ENCODE results near the gene LMO7.

The LMO7 gene

GRCh38 chr13:75860935-75861334 is 224.8 kb downstream of the LMO7 start:
- no peak for DNase-seq

- no peak for DNase-seq
Measured at GRCh38 chr13:75861786-75862185, 225.7 kb downstream of the LMO7 start.

DNA sequence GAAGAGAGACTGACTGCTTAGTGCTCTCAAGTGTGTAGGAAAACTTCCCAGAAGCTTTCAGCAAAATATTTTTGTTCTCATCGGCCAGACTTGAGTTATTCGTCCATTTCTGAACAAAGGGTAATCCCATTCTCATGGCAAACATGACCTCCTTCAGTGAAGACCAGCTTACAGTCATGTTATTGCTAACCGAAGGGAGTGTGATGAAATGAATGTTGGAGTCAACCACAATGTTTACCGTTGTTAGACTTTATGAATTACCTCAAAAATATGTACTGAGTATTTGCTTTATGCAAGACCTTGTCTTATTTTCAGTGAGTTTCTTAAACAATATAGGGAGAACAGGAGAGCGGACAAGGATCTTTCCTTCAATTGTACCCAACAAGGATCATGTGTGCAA is 228.6 kb downstream of the LMO7 start:
- no peak for DNase-seq

DNA sequence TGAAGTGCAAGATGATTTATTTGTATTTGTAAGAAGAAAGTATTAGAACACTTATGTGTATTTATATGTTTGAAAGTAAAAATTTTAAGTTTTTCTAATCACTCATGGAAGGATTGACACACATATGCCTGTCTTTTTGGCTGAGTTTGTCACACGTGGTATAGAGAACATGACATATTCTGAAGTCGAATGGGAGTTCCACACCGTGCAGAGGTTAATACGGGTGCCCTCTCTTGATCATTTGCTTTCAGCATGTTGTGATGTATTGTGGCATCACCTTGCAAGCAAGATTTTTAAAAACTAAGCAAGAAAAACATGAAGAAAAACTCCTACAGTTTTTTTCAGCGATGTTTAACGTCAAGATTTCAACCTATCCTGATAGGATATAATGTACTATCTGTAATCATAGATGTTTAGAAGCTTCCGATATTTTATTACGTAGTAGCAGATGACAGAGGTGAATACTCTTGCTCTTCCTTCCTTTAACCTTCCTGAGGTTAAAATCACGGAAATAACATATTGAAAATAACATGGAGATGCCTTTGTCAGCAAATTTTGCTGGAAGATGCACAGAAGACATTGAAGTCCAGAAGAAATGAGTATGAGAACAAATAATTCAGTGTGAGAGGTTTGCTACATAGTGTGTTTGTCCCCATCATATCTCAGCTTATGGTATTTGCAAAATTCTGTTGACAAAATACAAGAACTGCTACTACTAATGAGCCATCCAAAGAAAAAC is 231.4 kb downstream of the LMO7 start:
- DNase-seq: no peak

- DNase-seq: no peak
Measured at GRCh38 chr13:75869981-75870380, 233.9 kb downstream of the LMO7 start.

DNA sequence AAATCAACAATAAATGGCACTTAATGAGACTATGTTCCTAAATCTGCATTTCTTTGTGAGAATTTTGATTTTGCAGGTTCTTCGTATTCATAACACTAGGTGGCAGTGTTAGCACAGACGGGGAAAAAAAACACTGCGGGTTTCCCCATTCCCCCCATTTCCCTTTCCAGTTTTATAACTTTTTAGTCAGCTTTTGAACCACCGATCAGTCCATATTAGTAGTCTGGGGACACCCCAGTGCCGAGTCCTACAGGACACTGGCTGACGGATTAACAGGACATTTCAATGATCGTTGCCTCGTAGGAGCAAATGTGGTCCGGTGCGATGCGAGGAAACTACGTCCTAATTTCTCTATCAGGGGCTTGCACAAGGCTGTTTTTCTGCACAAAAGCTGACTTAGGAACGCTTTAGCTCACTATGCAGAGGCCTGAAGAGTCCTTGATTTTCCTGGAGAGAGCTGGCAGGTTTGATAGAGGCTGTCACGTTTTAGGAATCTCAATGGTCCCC is 234.3 kb downstream of the LMO7 start:
- peak in 1 of 2 experiments; percentile 10 for DNase-seq

DNA sequence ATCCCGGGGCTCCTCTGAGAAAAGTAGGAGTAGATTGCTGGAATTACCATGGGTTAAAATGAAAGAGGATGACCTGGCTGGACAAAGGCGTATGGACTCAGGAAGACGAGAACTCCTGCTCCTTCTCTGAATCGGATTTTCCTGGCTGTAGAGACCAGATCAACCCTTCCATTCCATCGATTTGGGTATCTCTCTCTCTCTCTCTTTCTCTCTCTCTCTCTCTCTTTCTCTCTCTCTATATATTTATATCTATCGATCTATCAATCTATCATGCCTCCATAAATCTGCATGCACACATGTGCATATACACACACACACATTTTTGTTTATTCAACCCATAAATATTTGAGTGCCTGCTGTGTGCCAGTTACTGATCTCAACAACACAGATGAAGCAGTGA is 234.9 kb downstream of the LMO7 start:
- DNase-seq: no peak

DNA sequence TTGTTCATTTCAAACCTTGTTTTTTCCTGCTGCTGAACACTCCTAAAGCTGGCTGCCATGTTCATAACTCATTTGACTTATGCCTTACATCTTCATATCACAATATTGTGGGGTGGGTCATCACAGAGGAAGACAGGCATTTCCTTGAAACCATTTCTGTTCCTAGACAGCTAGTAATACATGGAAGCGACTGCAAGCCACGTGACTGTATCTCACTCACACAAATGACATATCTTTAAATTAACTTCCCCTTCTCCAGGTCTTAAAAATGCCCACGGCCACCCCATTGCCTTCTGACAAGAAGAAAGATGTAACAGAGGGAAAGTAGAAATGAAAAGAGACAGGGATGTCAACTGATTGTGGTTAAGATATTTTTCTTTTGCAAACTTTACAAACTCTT is 236.8 kb downstream of the LMO7 start:
- DNase-seq: no peak

DNA sequence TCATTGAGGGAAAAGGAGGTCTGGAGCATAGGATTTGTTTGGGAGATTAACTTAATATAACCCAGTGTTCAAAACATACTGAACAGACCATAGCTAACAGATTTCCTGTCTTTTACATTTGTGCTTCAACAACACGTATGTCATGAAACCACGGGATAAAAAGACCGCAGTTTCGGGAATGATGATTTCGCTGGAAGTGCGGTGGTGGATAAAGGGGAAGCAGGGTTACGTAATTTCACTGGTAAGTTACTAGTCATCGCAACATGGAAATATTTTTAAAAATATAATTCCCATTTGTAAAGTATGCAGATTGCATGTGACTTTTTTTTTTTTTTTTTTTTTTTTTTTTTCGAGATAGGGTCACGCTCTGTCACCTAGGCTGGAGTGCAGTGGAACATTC is 237.4 kb downstream of the LMO7 start:
- DNase-seq: no peak

DNA sequence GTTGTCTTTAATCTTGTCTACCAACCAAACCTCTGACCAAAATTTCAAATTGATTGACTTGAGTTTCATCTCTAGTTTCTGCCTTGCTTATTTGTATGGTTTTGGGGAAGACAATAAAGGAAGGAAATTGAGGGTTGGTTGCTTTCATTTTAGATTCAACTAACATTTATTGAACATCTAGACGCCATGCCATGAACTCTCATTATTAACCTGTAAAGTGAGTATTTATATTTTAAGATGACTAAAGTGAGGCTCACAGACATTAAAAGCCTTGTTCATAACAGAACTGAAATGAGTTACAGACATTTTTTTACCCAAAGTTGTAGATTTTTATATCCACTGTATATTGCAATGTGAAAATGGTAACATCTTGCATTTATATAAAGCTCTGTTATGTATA is 239.3 kb downstream of the LMO7 start:
- DNase-seq: no peak

DNA sequence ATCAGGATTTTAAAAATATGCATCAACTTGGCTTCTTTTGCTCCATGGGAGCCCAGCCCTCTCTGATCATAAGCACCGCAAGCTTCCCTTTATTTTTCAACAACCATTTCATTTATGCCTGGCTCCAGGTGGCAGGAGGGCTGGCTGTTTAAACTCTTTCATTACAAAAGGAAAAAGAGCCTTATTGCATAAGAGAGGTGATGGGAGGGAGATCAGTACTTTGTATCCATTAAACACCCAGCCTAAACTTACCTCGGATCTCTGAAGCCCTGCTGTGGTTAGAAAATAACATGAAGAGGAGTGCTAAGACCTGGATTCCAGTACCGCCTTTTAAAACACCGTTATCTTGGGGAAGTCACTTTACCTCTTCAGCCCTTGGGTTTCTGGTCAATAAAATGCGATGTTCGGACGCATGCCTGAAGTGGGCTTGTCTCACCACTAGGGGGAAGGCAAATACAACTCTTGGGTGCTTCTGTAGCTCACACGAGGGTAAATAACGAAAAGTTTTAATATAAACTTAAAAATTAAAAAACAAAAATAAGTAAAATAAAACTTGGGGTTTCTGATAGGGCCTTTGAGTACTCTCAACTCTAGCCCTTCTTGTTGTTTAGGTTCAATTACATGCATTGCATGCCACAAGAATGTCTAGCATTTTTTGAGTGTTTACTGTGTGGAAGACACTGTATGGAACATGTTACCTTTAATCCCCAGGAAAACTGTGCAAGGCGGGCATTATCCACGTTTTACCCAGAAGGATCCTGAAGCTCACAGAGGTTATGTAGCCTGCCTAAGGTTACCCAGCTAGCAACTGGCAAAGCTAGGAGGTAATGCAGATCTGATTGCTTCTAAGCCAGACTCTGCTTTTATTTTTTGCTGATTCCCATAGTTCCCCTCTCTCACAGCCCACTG is 240.3 kb downstream of the LMO7 start:
- DNase-seq: peak; percentile 29 to 70

DNA sequence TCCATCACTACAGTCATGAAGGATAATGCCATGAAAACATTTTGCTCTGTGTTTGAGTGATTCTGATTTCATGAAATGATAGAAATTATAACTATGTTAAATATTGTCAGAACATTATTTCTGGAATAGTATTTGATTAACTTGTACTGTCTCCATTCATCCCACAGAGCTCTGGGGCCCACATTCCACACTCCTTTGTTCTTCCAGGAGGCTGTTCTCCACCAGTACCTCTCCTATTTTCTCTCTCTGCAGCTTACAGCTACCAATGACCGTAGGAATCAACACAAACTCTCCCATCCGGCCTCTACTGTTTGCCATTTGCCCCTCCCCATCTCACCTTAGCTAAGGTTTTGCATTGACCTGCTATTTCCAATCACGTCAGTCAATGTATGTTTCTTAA is 240.9 kb downstream of the LMO7 start:
- DNase-seq: no peak

GRCh38 chr13:75879656-75880055 is 243.5 kb downstream of the LMO7 start:
- DNase-seq: no peak

DNA sequence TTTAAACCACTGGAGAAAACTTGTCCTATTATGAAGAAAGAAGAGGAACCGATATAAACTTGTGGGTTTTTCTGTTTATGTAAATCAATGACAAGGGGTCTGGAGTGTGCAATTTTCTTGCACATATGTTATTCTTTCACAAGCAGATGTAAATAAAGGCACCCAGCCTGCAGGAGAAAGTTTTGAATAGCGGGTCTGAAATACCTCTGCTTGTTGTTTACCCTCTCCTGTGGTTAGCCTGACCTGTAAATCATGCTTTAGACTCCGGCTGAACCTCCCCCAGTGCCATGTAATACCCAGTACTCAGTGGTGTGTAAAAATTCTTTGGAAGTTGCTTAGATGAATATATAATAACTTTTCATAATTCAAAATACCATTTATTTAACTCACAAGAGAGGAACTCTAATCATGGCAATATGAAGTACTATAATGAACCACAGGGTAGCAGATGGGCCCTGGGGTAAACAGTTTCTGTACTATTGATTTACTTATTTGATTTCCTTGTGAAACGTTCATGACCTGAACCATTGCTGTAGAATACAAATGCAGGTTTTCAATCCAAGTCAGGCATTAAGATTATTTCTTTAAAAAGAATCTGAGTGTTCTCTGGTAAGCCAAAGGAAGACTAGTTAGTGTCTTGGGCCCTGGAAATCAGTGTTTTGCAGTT is 245.1 kb downstream of the LMO7 start:
- no peak for DNase-seq

DNA sequence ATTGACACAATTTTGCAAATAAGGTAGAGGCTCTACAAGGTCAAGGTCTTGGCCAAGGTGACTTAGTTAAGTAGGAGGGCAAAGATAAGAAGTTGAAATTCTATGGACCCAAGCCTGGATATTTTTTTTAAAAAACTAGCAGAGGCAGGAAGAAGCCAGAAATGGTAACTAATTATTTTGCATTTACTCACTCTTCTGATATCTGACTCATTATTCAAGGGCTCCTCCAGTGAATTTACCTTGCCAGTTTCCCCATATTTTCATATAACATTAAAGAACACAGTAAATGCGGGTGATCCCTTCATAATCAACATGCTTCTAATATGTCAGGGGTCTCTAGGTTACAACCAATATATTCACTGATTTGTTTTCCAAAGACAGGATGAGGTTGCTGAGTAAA is 246.1 kb downstream of the LMO7 start:
- no peak for DNase-seq

DNA sequence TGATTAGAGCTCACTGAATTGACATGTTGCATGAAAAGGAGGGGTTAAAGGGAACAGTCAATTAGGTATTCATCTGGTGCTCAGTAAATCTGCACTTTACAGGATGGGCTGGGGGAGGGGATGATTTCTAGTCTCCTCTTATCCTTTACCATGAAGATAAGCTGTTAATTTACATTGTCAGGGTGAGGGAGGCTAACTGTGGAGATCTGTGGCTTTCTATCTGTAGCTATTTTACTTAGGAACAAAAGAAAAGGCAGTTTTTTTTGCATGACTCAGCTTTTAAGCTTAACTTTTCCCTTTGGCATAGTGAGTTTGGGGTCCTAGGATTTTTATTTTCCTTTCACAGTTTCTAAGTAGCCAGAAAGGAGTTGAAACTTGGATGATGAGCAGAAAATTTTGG is 253.3 kb downstream of the LMO7 start:
- DNase-seq: no peak

GRCh38 chr13:75895168-75895567 is 259.0 kb downstream of the LMO7 start:
- no peak for DNase-seq

GRCh38 chr13:75896271-75896670 is 260.1 kb downstream of the LMO7 start:
- DNase-seq: no peak

GRCh38 chr13:75897386-75897785 is 261.3 kb downstream of the LMO7 start:
- no peak for DNase-seq

- DNase-seq: no peak
Measured at GRCh38 chr13:75901501-75901900, 265.4 kb downstream of the LMO7 start.

DNA sequence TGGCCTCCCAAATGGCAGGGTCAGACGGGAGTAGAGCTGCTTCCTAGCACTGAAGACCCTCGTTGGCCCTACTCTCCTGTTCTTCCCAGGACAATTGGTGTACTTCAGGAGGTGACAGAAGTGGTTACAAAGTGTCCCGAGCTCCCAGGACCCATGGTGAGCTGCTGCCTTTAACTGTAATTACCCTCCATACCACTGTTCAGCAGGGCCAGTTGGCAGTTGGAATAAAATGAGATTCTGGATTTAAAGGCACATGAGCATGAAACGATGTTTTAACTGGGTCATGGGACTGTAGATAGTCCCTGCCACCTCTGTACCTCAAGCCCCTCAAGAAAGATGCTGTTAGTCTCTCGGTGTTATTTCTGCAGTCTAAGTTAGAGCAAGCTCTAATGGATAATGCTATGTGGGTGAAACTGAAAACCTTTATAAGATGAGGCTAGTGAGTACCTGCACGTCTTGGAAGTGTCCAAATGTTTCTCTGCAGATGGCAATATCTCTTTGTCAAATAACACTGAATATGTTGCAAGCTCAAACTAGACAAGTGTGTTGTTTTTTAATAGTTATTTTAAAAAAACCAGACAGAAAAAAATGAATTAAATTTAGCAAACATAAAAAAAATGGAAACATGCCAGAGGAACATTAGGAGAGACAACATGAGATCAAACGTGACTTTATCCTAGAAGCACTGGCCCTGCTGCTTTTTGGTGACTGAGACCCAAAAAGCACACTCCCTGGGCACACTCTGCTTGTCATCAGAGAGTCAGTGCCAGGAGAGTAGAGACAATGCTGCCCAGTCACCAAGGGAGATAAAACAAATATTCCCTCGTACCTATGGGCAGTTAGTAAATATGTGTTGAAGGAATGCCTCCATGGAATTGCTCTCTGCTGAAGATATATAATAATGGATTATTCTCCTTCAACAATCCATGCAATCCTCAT is 266.3 kb downstream of the LMO7 start:
- no peak for DNase-seq

- DNase-seq: no peak
Measured at GRCh38 chr13:75904012-75904411, 267.9 kb downstream of the LMO7 start.
